Neural cell (in vitro differentiated cells): ENCODE measurements around the gene ABCA12. TPM values are rescaled to one million over a fixed set of nuclear protein-coding genes. Genes with fewer than 3 reads are reported as not detected.

Source experiments
- H2AFZ ChIP-seq: fragments of 200-600, 300-800 bp; sonication (generic), shearing (Covaris generic); 2 replicates; pipeline ENCODE4 v1.6.0; 2014; ENCODE audit warnings: low read depth, mild to moderate bottlenecking, antibody characterized with exemption, low read length, moderate library complexity
- H3F3A ChIP-seq: fragments of 200-600 bp; shearing (Covaris generic); 2 replicates; pipeline ENCODE4 v1.6.1; 2016; ENCODE audit warnings: mild to moderate bottlenecking, moderate library complexity, mixed read lengths, antibody characterized with exemption, low read length; ENCODE audit not compliant: insufficient read depth, poor library complexity, severe bottlenecking
- H3K27ac ChIP-seq: fragments of 200-600, 300-800 bp; sonication (generic), shearing (Covaris generic); 2 replicates; pipeline ENCODE4 v1.5.1; 2014; ENCODE audit warnings: mild to moderate bottlenecking, low read length, moderate library complexity
- H3K27me3 ChIP-seq: fragments of 300-800, 200-600 bp; sonication (generic), shearing (Covaris generic); 2 replicates; pipeline ENCODE4 v1.6.0; 2014; ENCODE audit warnings: mild to moderate bottlenecking, low read depth, low read length, moderate library complexity; ENCODE audit not compliant: insufficient read depth
- H3K36me3 ChIP-seq: fragments of 300-800, 200-600 bp; sonication (generic), shearing (Covaris generic); 2 replicates; pipeline ENCODE4 v1.5.1; 2014; ENCODE audit warnings: mild to moderate bottlenecking, antibody characterized with exemption, low read length, moderate library complexity; ENCODE audit not compliant: insufficient read depth
- H3K4me2 ChIP-seq: fragments of 300-800, 200-600 bp; sonication (generic), shearing (Covaris generic); 2 replicates; pipeline ENCODE4 v1.6.0; 2014; ENCODE audit warnings: mild to moderate bottlenecking, low read length
- H3K4me3 ChIP-seq: fragments of 300-800, 200-600 bp; sonication (generic), shearing (Covaris generic); 2 replicates; pipeline ENCODE4 v1.5.1; 2014; ENCODE audit warnings: mild to moderate bottlenecking, low read length, moderate library complexity
- H3K79me2 ChIP-seq: fragments of 200-600 bp; shearing (Covaris generic); replicated peaks from 2 replicates; pipeline ENCODE4 v1.6.0; 2014; ENCODE audit warnings: mild to moderate bottlenecking, low read length, moderate library complexity; ENCODE audit not compliant: insufficient read depth
- H3K9ac ChIP-seq: fragments of 300-800, 200-600 bp; sonication (generic), shearing (Covaris generic); 2 replicates; pipeline ENCODE4 v1.6.1; 2016; ENCODE audit warnings: mild to moderate bottlenecking, low read length, mixed read lengths
- H3K9me2 ChIP-seq: fragments of 200-600 bp; shearing (Covaris generic); 2 replicates; pipeline ENCODE4 v1.6.1; 2016; ENCODE audit warnings: mild to moderate bottlenecking, low read length, mixed read lengths; ENCODE audit not compliant: insufficient read depth
- H3K9me3 ChIP-seq: fragments of 200-600, 300-800 bp; sonication (generic), shearing (Covaris generic); 2 replicates; pipeline ENCODE4 v1.6.1; 2016; ENCODE audit warnings: mild to moderate bottlenecking, mixed run types, low read length, moderate library complexity, mixed read lengths
- H4K20me1 ChIP-seq: fragments of 200-600 bp; shearing (Covaris generic); 2 replicates; pipeline ENCODE4 v1.6.1; 2016; ENCODE audit warnings: mild to moderate bottlenecking, mixed run types; ENCODE audit not compliant: insufficient read depth
- CTCF ChIP-seq: fragments of 450-650 bp; IDR thresholded peaks from 2 replicates; pipeline ENCODE4 v1.5.1; 2014; ENCODE audit warnings: antibody characterized with exemption, mild to moderate bottlenecking, moderate library complexity; ENCODE audit not compliant: poor library complexity, severe bottlenecking
- EP300 ChIP-seq: fragments of 450-650 bp; conservative IDR thresholded peaks from 2 replicates; pipeline ENCODE4 v1.6.1; 2014; ENCODE audit warnings: antibody characterized with exemption, mild to moderate bottlenecking, moderate library complexity; ENCODE audit not compliant: poor library complexity, severe bottlenecking
- EZH2 ChIP-seq: fragments of 200-600, 300-800 bp; shearing (Covaris generic), sonication (generic); IDR thresholded peaks from 2 replicates; pipeline ENCODE4 v1.6.1; 2014; ENCODE audit warnings: antibody characterized with exemption, low read length, borderline replicate concordance, mild to moderate bottlenecking; ENCODE audit not compliant: insufficient read depth, poor library complexity, severe bottlenecking
- MXI1 ChIP-seq: fragments of 450-650 bp; conservative IDR thresholded peaks from 2 replicates; pipeline ENCODE4 v1.6.1; 2014; ENCODE audit warnings: antibody characterized with exemption, mild to moderate bottlenecking; ENCODE audit not compliant: poor library complexity, severe bottlenecking
- POLR2AphosphoS5 ChIP-seq: IDR thresholded peaks from 2 replicates; pipeline ENCODE4 v1.6.1; 2012
- RAD21 ChIP-seq: fragments of 450-650 bp; conservative IDR thresholded peaks from 2 replicates; pipeline ENCODE4 v1.6.1; 2014; ENCODE audit warnings: antibody characterized with exemption, mild to moderate bottlenecking, moderate library complexity
- REST ChIP-seq: IDR thresholded peaks from 2 replicates; pipeline ENCODE4 v1.6.1; 2012; ENCODE audit warnings: borderline replicate concordance
- SMC3 ChIP-seq: fragments of 450-650 bp; conservative IDR thresholded peaks from 2 replicates; pipeline ENCODE4 v1.6.1; 2014; ENCODE audit warnings: antibody characterized with exemption, mild to moderate bottlenecking, moderate library complexity; ENCODE audit not compliant: poor library complexity
- TAF1 ChIP-seq: IDR thresholded peaks from 2 replicates; pipeline ENCODE4 v1.6.1; 2012; ENCODE audit warnings: low read depth
- polyA plus RNA-seq: library from polyadenylated mRNA; depleted of rRNA; stranded (reverse); fragments of >200 nt; gene quantifications from 2 replicates; pipeline ENCODE4 v1.2.3, GENCODE V29; 2014

Gene ABCA12
- polyA plus RNA-seq, 1 donor from 2014 or later = not detected

GRCh38 chr2:215055891-215056290 is 82.5 kb downstream of the ABCA12 start:
- H3K9ac ChIP-seq = no peak overlapping the region
- H3K36me3 ChIP-seq = no peaks in the 10 kb centered on the region
- no peaks in the 10 kb centered on the region for H3K9me3 ChIP-seq
- H3K4me2 ChIP-seq = no peak overlapping the region
- H3K27me3 ChIP-seq = no peaks in the 10 kb centered on the region
- TF ChIP-seq POLR2AphosphoS5 (no peak), RAD21 (no peak), REST (no peak), EP300 (no peak), SMC3 (no peak), EZH2 (no peak), TAF1 (no peak), CTCF (no peak), MXI1 (no peak)
- H3F3A ChIP-seq = no peaks in the 10 kb centered on the region
- H3K4me3 ChIP-seq = no peak overlapping the region
- H2AFZ ChIP-seq = no peak overlapping the region
- no peaks in the 10 kb centered on the region for H4K20me1 ChIP-seq
- no peak overlapping the region for H3K27ac ChIP-seq
- H3K9me2 ChIP-seq = no peaks in the 10 kb centered on the region
- H3K79me2 ChIP-seq = no peaks in the 10 kb centered on the region

GRCh38 chr2:215052810-215053209 is 85.6 kb downstream of the ABCA12 start:
- Histone ChIP-seq H3F3A (no peaks in the 10 kb centered on the region), H3K36me3 (no peaks in the 10 kb centered on the region), H3K4me2 (no peak overlapping the region), H3K27me3 (no peaks in the 10 kb centered on the region), H3K27ac (no peak overlapping the region), H3K4me3 (no peak overlapping the region), H3K9ac (no peak overlapping the region), H4K20me1 (no peaks in the 10 kb centered on the region), H3K9me2 (no peaks in the 10 kb centered on the region), H3K9me3 (no peaks in the 10 kb centered on the region), H2AFZ (no peak overlapping the region), H3K79me2 (no peaks in the 10 kb centered on the region)
- no peak for TF ChIP-seq MXI1
- no peak for TF ChIP-seq EP300
- TF ChIP-seq RAD21 = no peak
- no peak for TF ChIP-seq POLR2AphosphoS5

- Histone ChIP-seq H3K79me2 (no peaks in the 10 kb centered on the region), H3K4me3 (no peak overlapping the region), H4K20me1 (no peaks in the 10 kb centered on the region), H3K9ac (no peak overlapping the region), H3K27ac (no peak overlapping the region), H3K36me3 (no peaks in the 10 kb centered on the region), H3K27me3 (no peaks in the 10 kb centered on the region), H3K4me2 (no peak overlapping the region), H3F3A (no peaks in the 10 kb centered on the region), H2AFZ (no peak overlapping the region), H3K9me2 (no peaks in the 10 kb centered on the region), H3K9me3 (no peaks in the 10 kb centered on the region)
- no peak for TF ChIP-seq EP300
- no peak for TF ChIP-seq CTCF
- no peak for TF ChIP-seq SMC3
- TF ChIP-seq REST = no peak
- TF ChIP-seq POLR2AphosphoS5 = no peak
- TF ChIP-seq MXI1 = no peak
- no peak for TF ChIP-seq RAD21
- TF ChIP-seq EZH2 = no peak
- no peak for TF ChIP-seq TAF1
Measured at GRCh38 chr2:215052404-215052803, 86.0 kb downstream of the ABCA12 start.
